A549 (cell line): ENCODE results near the gene ANKRD23. TPM values are rescaled to one million over a fixed set of nuclear protein-coding genes. Genes with fewer than 3 reads are reported as not detected.

ENCODE experiments used
- ATAC-seq, 2 experiments: fragments of 200-7000 bp in 1 of 2; fragments of >200 bp in 1 of 2; cut with Nextera tagmentation in 1 of 2; cut with Tn5 transposase in 1 of 2; 3 replicates each; pipeline versions ENCODE4 v1.8.0 to v1.9.1; 2018 to 2020; ENCODE audit warnings: mild to moderate bottlenecking in 1 of 2, moderate library complexity in 1 of 2
- CTCF ChIA-PET: fragments of 300-600 bp; sonication (Branson Sonifier 250); formaldehyde crosslinking; extraction: SDS; loops from one replicate; lab custom pipeline; 2021; ENCODE audit warnings: antibody characterized with exemption, inconsistent platforms; lab: Yijun Ruan, JAX
- POLR2A ChIA-PET: fragments of 350-600 bp; formaldehyde crosslinking; extraction: SDS; loops from one replicate; lab custom pipeline; 2021; ENCODE audit warnings: antibody characterized with exemption, inconsistent platforms; lab: Yijun Ruan, JAX
- DNase-seq, 2 experiments: peaks; one replicate each; pipeline versions ENCODE4 v3.0.0 to v3.0.0-alpha.2; 2011 to 2016; ENCODE audit warnings: low read depth in 1 of 2, low spot score in 1 of 2
- FAIRE-seq: peaks from 2 replicates; lab custom pipeline; 2011; peaks lifted over from hg19 to GRCh38; lab: Jason Lieb, UNC
- H3K27ac ChIP-seq, 2 experiments: fragments of >200 bp; sonication (Bioruptor Twin); formaldehyde crosslinking; 3 replicates each; pipeline ENCODE4 v1.5.1; 2016 to 2017
- H3K4me1 ChIP-seq: fragments of >200 bp; sonication (Bioruptor Twin); formaldehyde crosslinking; 3 replicates; pipeline ENCODE4 v1.6.1; 2016
- H3K4me2 ChIP-seq: fragments of >200 bp; sonication (Bioruptor Twin); formaldehyde crosslinking; 3 replicates; pipeline ENCODE4 v1.6.1; 2016
- H3K4me3 ChIP-seq: fragments of >200 bp; sonication (Bioruptor Twin); formaldehyde crosslinking; 3 replicates; pipeline ENCODE4 v1.5.1; 2016
- H3K9me3 ChIP-seq: fragments of >200 bp; sonication (Bioruptor Twin); formaldehyde crosslinking; 3 replicates; pipeline ENCODE4 v1.6.1; 2016
- ATOH8 ChIP-seq: fragments of 250-450 bp; sonication (Bioruptor Pico); IDR thresholded peaks from 2 replicates; pipeline ENCODE4 v1.5.0; 2020; ENCODE audit warnings: low read depth, mild to moderate bottlenecking, moderate library complexity
- BCL3 ChIP-seq: fragments of >200 bp; sonication (Bioruptor Twin); formaldehyde crosslinking; IDR thresholded peaks from 3 replicates; pipeline ENCODE4 v1.6.1; 2016
- CBX8 ChIP-seq: fragments of 200-600 bp; sonication (generic); IDR thresholded peaks from 2 replicates; pipeline ENCODE4 v1.6.1; 2016
- CTCF ChIP-seq: fragments of >200 bp; sonication (Bioruptor Twin); formaldehyde crosslinking; IDR thresholded peaks from 3 replicates; pipeline ENCODE4 v1.5.1; 2016
- EHMT2 ChIP-seq: fragments of 200-600 bp; sonication (generic); IDR thresholded peaks from 2 replicates; pipeline ENCODE4 v1.6.1; 2016; ENCODE audit warnings: antibody characterized with exemption, low read depth, mild to moderate bottlenecking, moderate library complexity
- FOSL2 ChIP-seq, 2 experiments: fragments of 450-650 bp in 1 of 2; fragments of >200 bp in 1 of 2; sonication (Bioruptor Twin) in 1 of 2; formaldehyde crosslinking; IDR thresholded peaks; 2 replicates each; pipeline versions ENCODE4 v1.5.0 to v1.6.1; 2016 to 2020; ENCODE audit warnings: mild to moderate bottlenecking in 1 of 2, moderate library complexity in 1 of 2
- HDAC2 ChIP-seq: fragments of 200-600 bp; sonication (generic); IDR thresholded peaks from 2 replicates; pipeline ENCODE4 v1.6.1; 2016
- HOXB13 ChIP-seq: fragments of 250-450 bp; sonication (Bioruptor Pico); IDR thresholded peaks from 2 replicates; pipeline ENCODE4 v1.5.0; 2020; ENCODE audit warnings: low read depth, mild to moderate bottlenecking, moderate library complexity
- JUN ChIP-seq, 2 experiments: fragments of >200 bp; sonication (Bioruptor Twin); formaldehyde crosslinking; IDR thresholded peaks; 2 replicates in 1 of 2; 3 replicates in 1 of 2; pipeline ENCODE4 v1.6.1; 2016 to 2017
- KDM1A ChIP-seq: fragments of 200-600 bp; sonication (generic); IDR thresholded peaks from 2 replicates; pipeline ENCODE4 v1.6.1; 2016; ENCODE audit warnings: low read depth, mild to moderate bottlenecking
- KDM5A ChIP-seq: fragments of 200-600 bp; sonication (generic); IDR thresholded peaks from 2 replicates; pipeline ENCODE4 v1.6.1; 2016; ENCODE audit warnings: antibody characterized with exemption, mild to moderate bottlenecking
- MAFK ChIP-seq: fragments of 450-650 bp; IDR thresholded peaks from 2 replicates; pipeline ENCODE4 v1.6.1; 2014; ENCODE audit not compliant: partially characterized antibody
- MAX ChIP-seq: IDR thresholded peaks from 2 replicates; pipeline ENCODE4 v1.6.1; 2012
- MYC ChIP-seq: IDR thresholded peaks from 2 replicates; pipeline ENCODE4 v1.6.1; 2012; ENCODE audit warnings: mild to moderate bottlenecking, inconsistent platforms, low read length, improper control_type of control experiment, borderline replicate concordance
- NFE2L2 ChIP-seq: fragments of 150-350 bp; conservative IDR thresholded peaks from 2 replicates; pipeline ENCODE4 v1.6.1; 2014; ENCODE audit warnings: low read length
- NPAS2 ChIP-seq: fragments of 250-450 bp; sonication (Bioruptor Pico); IDR thresholded peaks from 2 replicates; pipeline ENCODE4 v1.8.0; 2022; ENCODE audit warnings: mild to moderate bottlenecking, moderate library complexity, borderline replicate concordance
- NR3C1 ChIP-seq: fragments of >200 bp; sonication (Bioruptor Twin); formaldehyde crosslinking; IDR thresholded peaks from 3 replicates; pipeline ENCODE4 v1.6.1; 2017
- PHF8 ChIP-seq: fragments of 200-600 bp; sonication (generic); IDR thresholded peaks from 2 replicates; pipeline ENCODE4 v1.6.1; 2016; ENCODE audit warnings: low read depth, mild to moderate bottlenecking, antibody characterized with exemption, moderate library complexity, borderline replicate concordance
- POLR2A ChIP-seq: IDR thresholded peaks from 2 replicates; pipeline ENCODE4 v1.6.1; 2012; ENCODE audit warnings: mild to moderate bottlenecking, low read length
- POLR2AphosphoS2 ChIP-seq: conservative IDR thresholded peaks from 2 replicates; pipeline ENCODE4 v1.6.1; 2012; ENCODE audit warnings: low read length, improper control_type of control experiment, inconsistent platforms
- RAD21 ChIP-seq, 2 experiments: fragments of >200 bp in 1 of 2; sonication (Bioruptor Twin) in 1 of 2; formaldehyde crosslinking in 1 of 2; IDR thresholded peaks in 1 of 2; conservative IDR thresholded peaks in 1 of 2; 2 replicates in 1 of 2; 3 replicates in 1 of 2; pipeline ENCODE4 v1.6.1; 2012 to 2018; ENCODE audit warnings: inconsistent platforms in 1 of 2
- RARB ChIP-seq: fragments of 250-450 bp; sonication (Bioruptor Pico); IDR thresholded peaks from 2 replicates; pipeline ENCODE4 v1.8.0; 2021; ENCODE audit warnings: mild to moderate bottlenecking, moderate library complexity
- RCOR1 ChIP-seq: fragments of 150-350 bp; IDR thresholded peaks from 2 replicates; pipeline ENCODE4 v1.6.1; 2014; ENCODE audit warnings: antibody characterized with exemption, low read length, low read depth
- REST ChIP-seq: fragments of 200-600 bp; sonication (generic); IDR thresholded peaks from 2 replicates; pipeline ENCODE4 v1.6.1; 2016; ENCODE audit warnings: antibody characterized with exemption, mild to moderate bottlenecking, moderate library complexity
- RNF2 ChIP-seq: fragments of 200-600 bp; sonication (generic); IDR thresholded peaks from 2 replicates; pipeline ENCODE4 v1.6.1; 2016; ENCODE audit warnings: low read depth, mild to moderate bottlenecking, antibody characterized with exemption, moderate library complexity, borderline replicate concordance
- SREBF2 ChIP-seq: fragments of 450-650 bp; IDR thresholded peaks from 2 replicates; pipeline ENCODE4 v1.6.1; 2014; ENCODE audit warnings: mild to moderate bottlenecking, moderate library complexity
- TFCP2L1 ChIP-seq: fragments of 250-450 bp; sonication (Bioruptor Pico); IDR thresholded peaks from 2 replicates; pipeline ENCODE4 v1.5.0; 2021; ENCODE audit warnings: mild to moderate bottlenecking
- ZNF302 ChIP-seq: fragments of 250-450 bp; sonication (Bioruptor Pico); IDR thresholded peaks from 2 replicates; pipeline ENCODE4 v1.9.0; 2021; ENCODE audit warnings: inconsistent platforms, mild to moderate bottlenecking, moderate library complexity
- WGBS: methylation state at CpG from one replicate; pipeline ENCODE4 v1.1.6; 2017; ENCODE audit errors: missing lambda C conversion rate; 5-methylcytosine and 5-hydroxymethylcytosine counted together
- polyA plus RNA-seq, 4 experiments: library from polyadenylated mRNA; depleted of rRNA in 3 of 4; stranded (reverse); fragments of >200 nt; fragmentation: RNase III in 1 of 4; extraction: RNeasy Plus Mini Kit Qiagen cat#74134 plus additional on column Dnase treatment in 1 of 4; gene quantifications; 2 replicates in 3 of 4; 3 replicates in 1 of 4; pipeline ENCODE4 v1.2.3, GENCODE V29; 2011 to 2017

Gene ANKRD23
- polyA plus RNA-seq, 2 of the 4 experiments (the other 2 are of a cell fraction): 1.9 to 2.4 TPM

- Histone ChIP-seq H3K9me3 (no peaks in the 10 kb centered on the region), H3K4me3 (no peak overlapping the region), H3K27ac (peak overlapping the region in 1 of 2 experiments; percentile 82; a peak in 1 of 6 replicates), H3K4me1 (peaks cover 36% of the 10 kb centered on the region), H3K4me2 (peak overlapping the region; percentile 75; the same call in 1 of the 3 replicates)
- TF ChIP-seq HOXB13 (CRISPR knock-in tag): no peak
- no peak for TF ChIP-seq TFCP2L1 (CRISPR knock-in tag)
- TF ChIP-seq BCL3: no peak
- TF ChIP-seq FOSL2 (IDR thresholded peaks at IDR 0.05): no peak
- no peak for TF ChIP-seq FOSL2 (CRISPR knock-in tag; IDR thresholded peaks at IDR 0.05)
- no peak for TF ChIP-seq EHMT2
- no peak for TF ChIP-seq KDM5A
- TF ChIP-seq MAFK: no peak
- TF ChIP-seq NPAS2: no peak
- TF ChIP-seq POLR2AphosphoS2: no peak
- no peak for TF ChIP-seq RCOR1
- no peak for TF ChIP-seq ATOH8 (CRISPR knock-in tag)
- TF ChIP-seq MYC: no peak
- TF ChIP-seq NR3C1: no peak
- TF ChIP-seq KDM1A: no peak
- TF ChIP-seq HDAC2: no peak
- no peak for TF ChIP-seq NFE2L2
- TF ChIP-seq RNF2: no peak
- 84% methylated on average over 11 of the region's 11 CpGs for WGBS
- POLR2A ChIA-PET: interaction anchor here (2.5 kb wide), 1 partner anchor 9 kb away, joined by 30 read pairs; no protein-coding TSS in a partner anchor
- no peak for ATAC-seq
- DNase-seq: no peak
- no peak for FAIRE-seq
- CTCF ChIA-PET: interaction anchor here (0.6 to 5.6 kb wide), 10 partner anchors 9 to 253 kb away, joined by 3 to 123 read pairs (median 16); partner anchors contain the start of gene ANKRD36
These were observed 15.4 kb upstream of the ANKRD23 start for GRCh38 chr2:96859099-96859649.

GRCh38 chr2:96857667-96858372 lies 14.0 kb upstream of the ANKRD23 start, which contains the start of gene ANKRD39:
Gene ANKRD39, minus strand, starts transcription at chr2:96858016. Its CDS starts 29 bp downstream, at chr2:96857987.
- DNase-seq (peak; percentile 87 to 98), ATAC-seq (peak; percentile 91 to 93), FAIRE-seq (no peak)
- ChIA-PET POLR2A (interaction anchor here (0.8 to 2.5 kb wide), 11 partner anchors 8 to 308 kb away, joined by 3 to 30 read pairs (median 4); partner anchors contain the start of genes ANKRD36, CNNM3 and KANSL3), CTCF (interaction anchor here (0.5 to 5.6 kb wide), 57 partner anchors 9 to 318 kb away, joined by 3 to 123 read pairs (median 4); partner anchors contain the start of genes ANKRD23 and ANKRD36)
- Histone ChIP-seq H3K4me3 (peak within 1 kb of the TSS; percentile 63), H3K9me3 (no peaks in the 10 kb centered on the region), H3K4me2 (peak within 1 kb of the TSS; percentile 90), H3K4me1 (peaks cover 35% of the 10 kb centered on the region), H3K27ac (peak within 1 kb of the TSS; percentile 82 to 97)
- whole genome bisulfite sequencing: 0% methylated on average over 15 of the region's 81 CpGs
- TF ChIP-seq POLR2AphosphoS2 (no peak), PHF8 (peak; percentile 94), FOSL2 (IDR thresholded peaks at IDR 0.05) (no peak), FOSL2 (CRISPR knock-in tag; IDR thresholded peaks at IDR 0.05) (no peak), RARB (CRISPR knock-in tag) (no peak), NR3C1 (no peak), MAX (peak; percentile 52), REST (peak; percentile 30; the same call in 1 of the 2 replicates), POLR2A (peak; percentile 99), JUN (IDR thresholded peaks at IDR 0.05) (peak; percentile 29 to 39; a peak in 1 of 5 replicates), HOXB13 (CRISPR knock-in tag) (no peak), CBX8 (no peak), SREBF2 (no peak), CTCF (peak; percentile 80), RAD21 (conservative IDR thresholded peaks at IDR 0.05 in 1 of 2, IDR thresholded peaks at IDR 0.05 in 1 of 2) (peak; percentile 75 to 93), MYC (no peak), ZNF302 (no peak)
